Measurements from ENCODE around the gene DCUN1D2. TPM values are rescaled to one million over a fixed set of nuclear protein-coding genes. Genes with fewer than 3 reads are reported as not detected.
"Not testable (repeated sequence)": the region's sequence is repeated elsewhere in the genome, so short reads cannot be mapped to it uniquely, and the experiment has no call there.

DCUN1D2 gene
- total and polyA plus RNA-seq, 5 donors from 2014 or later: 6.8 to 23.0 (median 9.3) TPM

DNA sequence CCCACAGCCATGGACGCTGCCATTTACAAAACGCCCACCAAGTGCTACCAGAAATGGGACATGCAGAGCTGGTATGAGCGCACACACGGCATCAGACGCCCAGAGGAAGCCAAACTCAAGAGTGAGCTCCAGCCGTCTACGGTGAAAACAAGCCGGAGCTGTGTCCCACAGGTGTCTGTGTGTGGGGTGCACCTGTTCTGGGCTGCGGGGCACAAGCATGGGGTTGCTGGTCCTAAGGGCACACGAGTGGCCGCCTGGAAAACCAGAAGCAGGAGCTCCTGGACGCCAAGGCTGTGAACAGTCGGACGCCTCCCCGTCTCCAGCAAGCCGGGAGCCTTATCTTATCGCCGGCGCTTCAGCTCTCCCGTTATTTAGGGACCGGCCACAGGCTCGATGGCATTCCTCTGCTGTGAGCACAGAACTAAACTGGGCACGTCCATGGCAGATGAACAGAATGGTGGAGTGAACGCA lies 38.5 kb downstream of the DCUN1D2 start:
- no peak overlapping the region for H3K27ac Mint-ChIP-seq
- H3K9me3 Mint-ChIP-seq: no peaks in the 10 kb centered on the region
- Histone ChIP-seq H3K4me1 (ENCODE audit: control insufficient read depth, insufficient read depth, low read length, poor library complexity, severe bottlenecking) (no peaks in the 10 kb centered on the region), H3K4me3 (ENCODE audit: low read depth, low read length) (no peak overlapping the region), H3K27ac (ENCODE audit: insufficient read depth, low read length, poor library complexity, severe bottlenecking) (no peak overlapping the region), H3K27me3 (ENCODE audit: control insufficient read depth, insufficient read depth, low read length) (no peaks in the 10 kb centered on the region), H3K9me3 (ENCODE audit: control insufficient read depth in 2 of 2, low read length in 2 of 2) (no peaks in the 10 kb centered on the region), H3K36me3 (ENCODE audit: control insufficient read depth, insufficient read depth, low read length) (peaks cover 5% of the 10 kb centered on the region)
- H3K36me3 Mint-ChIP-seq: peaks cover 22% of the 10 kb centered on the region
- no peaks in the 10 kb centered on the region for H3K27me3 Mint-ChIP-seq
- ATAC-seq (ENCODE audit: low read depth in 2 of 2): no peak
- no peak overlapping the region for H3K4me3 Mint-ChIP-seq
- peaks cover 0 to 5% (median 0%) of the 10 kb centered on the region in 4 donors for H3K4me1 Mint-ChIP-seq
- no peak for DNase-seq

DNA sequence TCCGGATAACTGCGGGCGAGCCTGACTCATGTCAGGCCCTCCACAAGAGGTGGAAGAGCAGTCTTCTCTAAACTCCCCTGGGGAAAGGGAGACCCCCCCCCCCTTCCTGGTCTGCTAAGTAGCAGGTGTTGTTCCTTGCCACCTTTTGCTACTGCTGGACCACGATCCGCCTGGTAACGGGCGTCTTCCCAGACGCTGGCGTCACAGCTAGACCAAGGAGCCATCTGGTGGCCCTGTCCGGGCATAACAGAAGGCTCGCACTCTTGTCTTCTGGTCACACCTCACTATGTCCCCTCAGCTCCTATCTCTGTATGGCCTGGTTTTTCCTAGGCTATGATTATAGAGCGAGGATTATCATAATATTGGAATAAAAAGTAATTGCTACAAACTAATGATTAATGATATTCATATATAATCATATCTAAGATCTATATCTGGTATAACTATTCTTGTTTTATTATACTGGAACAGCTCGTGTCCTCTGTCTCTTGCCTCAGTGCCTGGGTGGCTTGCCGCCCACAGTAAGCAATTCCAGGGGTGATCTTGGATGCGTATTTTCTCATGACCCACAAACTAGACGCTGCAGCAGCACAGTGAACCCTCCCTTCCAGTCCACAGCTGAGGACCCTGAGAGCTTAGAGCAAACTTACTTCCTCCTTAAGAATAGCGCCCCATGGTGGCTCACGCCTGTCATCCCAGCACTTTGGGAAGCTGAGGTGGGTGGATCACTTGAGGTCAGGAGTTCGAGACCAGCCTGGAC lies 39.5 kb downstream of the DCUN1D2 start:
- not testable (repeated sequence) for H3K4me3 ChIP-seq (ENCODE audit: low read depth, low read length); H3K4me1 ChIP-seq (ENCODE audit: control insufficient read depth, insufficient read depth, low read length, poor library complexity, severe bottlenecking); H3K27ac ChIP-seq (ENCODE audit: insufficient read depth, low read length, poor library complexity, severe bottlenecking); H3K9me3 Mint-ChIP-seq; H3K36me3 ChIP-seq (ENCODE audit: control insufficient read depth, insufficient read depth, low read length); ATAC-seq (ENCODE audit: low read depth in 2 of 2); H3K27ac Mint-ChIP-seq; H3K4me1 Mint-ChIP-seq; H3K27me3 Mint-ChIP-seq; DNase-seq; H3K27me3 ChIP-seq (ENCODE audit: control insufficient read depth, insufficient read depth, low read length); H3K4me3 Mint-ChIP-seq; H3K9me3 ChIP-seq (ENCODE audit: control insufficient read depth in 2 of 2, low read length in 2 of 2)
- H3K36me3 Mint-ChIP-seq: peaks cover 22% of the 10 kb centered on the region

DNA sequence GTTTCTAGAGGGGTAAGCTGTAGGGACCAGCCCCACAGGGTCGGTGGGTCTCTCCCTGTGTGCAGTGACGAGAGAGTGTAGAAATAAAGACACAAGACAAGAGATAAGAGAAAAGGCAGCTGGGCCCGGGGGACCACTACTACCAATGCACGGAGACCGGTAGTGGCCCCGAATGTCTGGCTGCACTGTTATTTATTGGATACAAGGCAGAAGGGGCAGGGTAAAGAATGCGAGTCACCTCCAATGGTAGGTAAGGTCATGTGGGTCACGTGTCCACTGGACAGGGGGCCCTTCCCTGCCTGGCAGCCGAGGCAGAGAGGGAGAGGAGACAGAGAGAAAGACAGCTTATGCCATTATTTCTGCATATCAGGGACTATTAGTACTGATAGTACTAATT lies 40.2 kb downstream of the DCUN1D2 start:
- peak overlapping the region in 1 of 3 donors; percentile 73 for H3K27ac Mint-ChIP-seq
- H3K36me3 Mint-ChIP-seq: peaks cover 19% of the 10 kb centered on the region
- H3K4me3 ChIP-seq (ENCODE audit: low read depth, low read length); H3K4me1 Mint-ChIP-seq; H3K4me1 ChIP-seq (ENCODE audit: control insufficient read depth, insufficient read depth, low read length, poor library complexity, severe bottlenecking); ATAC-seq (ENCODE audit: low read depth in 2 of 2); H3K36me3 ChIP-seq (ENCODE audit: control insufficient read depth, insufficient read depth, low read length); H3K27me3 Mint-ChIP-seq; H3K27ac ChIP-seq (ENCODE audit: insufficient read depth, low read length, poor library complexity, severe bottlenecking); H3K9me3 ChIP-seq (ENCODE audit: control insufficient read depth in 2 of 2, low read length in 2 of 2); H3K27me3 ChIP-seq (ENCODE audit: control insufficient read depth, insufficient read depth, low read length); H3K9me3 Mint-ChIP-seq; DNase-seq; H3K4me3 Mint-ChIP-seq: not testable (repeated sequence)

DNA sequence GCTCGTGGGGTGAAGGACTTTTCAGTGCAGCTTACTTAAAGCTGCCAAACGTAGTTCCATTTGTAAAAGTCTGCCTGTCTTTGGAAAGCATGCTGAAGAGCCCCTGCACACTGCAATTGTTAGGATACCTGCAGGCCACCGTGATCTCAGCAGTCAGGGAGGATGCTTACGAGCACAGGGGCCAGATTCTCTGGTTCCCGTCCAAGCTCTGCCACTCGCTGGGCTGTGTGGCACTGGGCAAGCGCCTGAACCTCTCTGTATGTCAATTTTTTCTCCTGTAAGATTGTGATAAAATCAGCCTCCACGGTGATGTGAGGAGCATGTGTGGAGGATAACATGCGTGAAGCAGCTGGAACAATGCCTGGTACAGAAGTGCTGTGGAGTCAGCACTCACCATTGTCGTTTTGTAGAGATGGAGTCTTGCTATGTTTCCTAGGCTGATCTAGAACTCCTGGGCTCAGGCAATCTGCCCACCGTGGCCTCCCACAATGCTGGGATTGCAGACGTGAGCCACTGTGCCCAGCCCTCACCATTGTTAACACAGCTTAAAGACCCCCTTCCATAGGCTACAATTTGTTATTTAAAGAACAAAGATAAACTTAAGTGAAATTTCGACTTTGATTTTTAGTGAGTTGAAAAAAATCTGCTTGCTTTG lies 40.7 kb downstream of the DCUN1D2 start:
- Histone ChIP-seq H3K4me3 (ENCODE audit: low read depth, low read length) (no peak overlapping the region), H3K27me3 (ENCODE audit: control insufficient read depth, insufficient read depth, low read length) (no peaks in the 10 kb centered on the region), H3K4me1 (ENCODE audit: control insufficient read depth, insufficient read depth, low read length, poor library complexity, severe bottlenecking) (no peaks in the 10 kb centered on the region), H3K9me3 (ENCODE audit: control insufficient read depth in 2 of 2, low read length in 2 of 2) (no peaks in the 10 kb centered on the region), H3K36me3 (ENCODE audit: control insufficient read depth, insufficient read depth, low read length) (no peaks in the 10 kb centered on the region), H3K27ac (ENCODE audit: insufficient read depth, low read length, poor library complexity, severe bottlenecking) (no peak overlapping the region)
- Mint-ChIP-seq H3K9me3 (no peaks in the 10 kb centered on the region), H3K4me3 (peak overlapping the region in 1 of 4 donors; percentile 53), H3K4me1 (peaks cover 0 to 5% (median under 1%) of the 10 kb centered on the region in 4 donors), H3K36me3 (peaks cover 16% of the 10 kb centered on the region), H3K27me3 (no peaks in the 10 kb centered on the region), H3K27ac (peak overlapping the region; percentile 7 to 91 (median 73))
- ATAC-seq (ENCODE audit: low read depth in 2 of 2) (no peak), DNase-seq (no peak)

DNA sequence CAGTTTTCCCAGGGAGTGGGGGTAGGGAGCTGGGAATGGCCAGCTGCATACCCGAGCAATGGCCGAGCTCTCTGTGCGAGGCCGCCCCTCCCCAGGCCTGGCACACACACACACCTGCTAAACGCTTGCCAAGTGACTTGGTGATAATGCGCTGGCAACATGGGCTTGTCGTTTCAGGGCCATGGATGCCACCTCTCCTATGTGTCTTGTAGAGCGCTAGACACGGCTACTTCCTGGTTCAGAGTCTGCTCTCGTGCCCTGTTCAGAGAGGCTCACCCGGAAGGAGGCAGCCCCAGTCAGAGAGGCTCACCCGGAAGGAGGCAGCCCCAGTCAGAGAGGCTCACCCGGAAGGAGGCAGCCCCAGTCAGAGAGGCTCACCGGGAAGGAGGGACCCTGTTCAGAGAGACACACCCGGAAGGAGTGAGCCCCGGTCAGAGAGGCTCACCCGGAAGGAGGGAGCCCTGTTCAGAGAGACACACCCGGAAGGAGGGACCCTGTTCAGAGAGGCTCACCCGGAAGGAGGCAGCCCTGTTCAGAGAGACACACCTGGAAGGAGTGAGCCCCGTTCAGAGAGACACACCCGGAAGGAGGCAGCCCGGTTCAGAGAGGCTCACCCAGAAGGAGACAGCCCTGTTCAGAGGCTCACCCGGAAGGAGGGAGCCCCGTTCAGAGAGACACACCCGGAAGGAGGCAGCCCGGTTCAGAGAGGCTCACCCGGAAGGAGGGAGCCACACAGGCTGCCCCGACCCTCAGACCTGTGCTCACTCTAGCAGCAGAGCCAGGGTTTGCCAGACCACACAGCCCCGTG lies 41.4 kb downstream of the DCUN1D2 start:
- peak; percentile 42 to 80 for ATAC-seq (ENCODE audit: low read depth in 2 of 2)
- H3K9me3 Mint-ChIP-seq: no peaks in the 10 kb centered on the region
- H3K27ac ChIP-seq (ENCODE audit: insufficient read depth, low read length, poor library complexity, severe bottlenecking): no peak overlapping the region
- H3K9me3 ChIP-seq (ENCODE audit: control insufficient read depth in 2 of 2, low read length in 2 of 2): no peaks in the 10 kb centered on the region
- H3K36me3 Mint-ChIP-seq: peaks cover 12% of the 10 kb centered on the region
- no peaks in the 10 kb centered on the region for H3K4me1 ChIP-seq (ENCODE audit: control insufficient read depth, insufficient read depth, low read length, poor library complexity, severe bottlenecking)
- no peaks in the 10 kb centered on the region for H3K27me3 ChIP-seq (ENCODE audit: control insufficient read depth, insufficient read depth, low read length)
- H3K4me3 ChIP-seq (ENCODE audit: low read depth, low read length): no peak overlapping the region
- H3K27ac Mint-ChIP-seq: peak overlapping the region in 2 of 3 donors; percentile 73 to 91
- H3K36me3 ChIP-seq (ENCODE audit: control insufficient read depth, insufficient read depth, low read length): no peaks in the 10 kb centered on the region
- peaks cover 0 to 5% (median under 1%) of the 10 kb centered on the region in 4 donors for H3K4me1 Mint-ChIP-seq
- no peaks in the 10 kb centered on the region for H3K27me3 Mint-ChIP-seq
- H3K4me3 Mint-ChIP-seq: peak overlapping the region in 1 of 4 donors; percentile 53
- DNase-seq: peak; percentile 7 to 69 (median 53)

DNA sequence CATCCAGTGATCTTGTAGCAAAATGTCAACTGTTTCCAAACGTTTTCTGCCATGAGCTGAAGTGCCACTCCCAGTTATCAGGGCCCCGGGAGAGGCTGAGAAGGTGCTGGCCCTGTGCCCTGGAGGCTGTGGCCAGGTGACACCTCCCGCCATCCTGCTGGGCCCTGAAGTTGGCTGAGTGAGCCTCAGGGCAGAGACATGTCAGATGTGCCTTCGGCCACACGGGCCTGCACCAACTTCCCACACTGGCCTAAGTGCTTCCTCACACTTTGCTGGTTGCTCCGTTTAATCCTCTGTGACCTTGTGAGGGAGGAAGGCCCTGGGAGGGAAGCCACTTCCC lies 42.0 kb downstream of the DCUN1D2 start:
- no peaks in the 10 kb centered on the region for H3K9me3 Mint-ChIP-seq
- no peaks in the 10 kb centered on the region for H3K27me3 ChIP-seq (ENCODE audit: control insufficient read depth, insufficient read depth, low read length)
- no peak for DNase-seq

DNA sequence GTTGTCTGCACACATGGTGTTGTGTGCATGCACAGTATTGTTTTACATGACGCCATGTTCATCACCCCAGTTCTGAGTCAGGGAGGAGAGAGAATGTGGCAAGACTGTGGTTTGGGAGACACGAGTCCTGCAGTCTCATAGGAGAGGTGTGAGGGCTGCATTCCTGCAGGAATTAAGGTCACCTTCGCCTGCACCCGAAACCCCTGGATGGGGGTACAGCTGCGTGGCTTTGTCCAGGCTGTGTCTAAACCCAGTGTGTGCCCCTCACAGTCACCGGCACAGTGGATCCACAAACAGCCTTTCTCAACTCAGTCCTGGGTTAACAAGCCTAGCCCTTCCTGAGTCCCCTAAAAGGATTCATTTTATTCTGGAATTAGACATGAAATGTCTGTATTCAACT lies 42.9 kb downstream of the DCUN1D2 start:
- no peak overlapping the region for H3K27ac Mint-ChIP-seq

More for the DNA sequence above, 42.0 kb downstream of the DCUN1D2 start:
- Mint-ChIP-seq H3K36me3 (peaks cover 8% of the 10 kb centered on the region), H3K4me1 (peaks cover 0 to 5% (median under 1%) of the 10 kb centered on the region in 4 donors), H3K27me3 (no peaks in the 10 kb centered on the region), H3K4me3 (no peak overlapping the region), H3K27ac (no peak overlapping the region)
- H3K27ac ChIP-seq (ENCODE audit: insufficient read depth, low read length, poor library complexity, severe bottlenecking): no peak overlapping the region
- H3K4me3 ChIP-seq (ENCODE audit: low read depth, low read length): no peak overlapping the region
- no peaks in the 10 kb centered on the region for H3K4me1 ChIP-seq (ENCODE audit: control insufficient read depth, insufficient read depth, low read length, poor library complexity, severe bottlenecking)
- no peaks in the 10 kb centered on the region for H3K9me3 ChIP-seq (ENCODE audit: control insufficient read depth in 2 of 2, low read length in 2 of 2)
- no peak for ATAC-seq (ENCODE audit: low read depth in 2 of 2)
- no peaks in the 10 kb centered on the region for H3K36me3 ChIP-seq (ENCODE audit: control insufficient read depth, insufficient read depth, low read length)

More for the DNA sequence above, 42.9 kb downstream of the DCUN1D2 start:
- Mint-ChIP-seq H3K27me3 (no peaks in the 10 kb centered on the region), H3K9me3 (peaks cover 0 to 1% (median 0%) of the 10 kb centered on the region in 7 donors), H3K4me3 (no peak overlapping the region), H3K36me3 (peaks cover 9% of the 10 kb centered on the region), H3K4me1 (peaks cover 0 to 2% (median under 1%) of the 10 kb centered on the region in 4 donors)
- Histone ChIP-seq H3K4me1 (ENCODE audit: control insufficient read depth, insufficient read depth, low read length, poor library complexity, severe bottlenecking) (no peaks in the 10 kb centered on the region), H3K27ac (ENCODE audit: insufficient read depth, low read length, poor library complexity, severe bottlenecking) (no peak overlapping the region), H3K36me3 (ENCODE audit: control insufficient read depth, insufficient read depth, low read length) (no peaks in the 10 kb centered on the region), H3K4me3 (ENCODE audit: low read depth, low read length) (no peak overlapping the region), H3K9me3 (ENCODE audit: control insufficient read depth in 2 of 2, low read length in 2 of 2) (no peaks in the 10 kb centered on the region), H3K27me3 (ENCODE audit: control insufficient read depth, insufficient read depth, low read length) (no peaks in the 10 kb centered on the region)
- DNase-seq (no peak), ATAC-seq (ENCODE audit: low read depth in 2 of 2) (no peak)

All from CD4-positive, CD25-positive, alpha-beta regulatory T cell (primary cell).